PFSK-1 (cell line): ENCODE data around the gene CALB2.

ENCODE experiments used
- FOXP2 ChIP-seq: optimal IDR thresholded peaks from 2 replicates; pipeline ENCODE3; 2011; ENCODE audit warnings: borderline replicate concordance, control low read depth, inconsistent platforms; ENCODE audit not compliant: insufficient read depth; ENCODE audit errors: extremely low read length, extremely low read depth
- POLR2AphosphoS5 ChIP-seq: IDR thresholded peaks from 2 replicates; pipeline ENCODE4 v1.6.1; 2012; ENCODE audit warnings: low read depth, mild to moderate bottlenecking, control low read depth, low read length, moderate library complexity
- SIN3A ChIP-seq: IDR thresholded peaks from 2 replicates; pipeline ENCODE4 v1.6.1; 2012; ENCODE audit warnings: mild to moderate bottlenecking, low read length, moderate library complexity, borderline replicate concordance; ENCODE audit not compliant: insufficient read depth
- TAF1 ChIP-seq: IDR thresholded peaks from 2 replicates; pipeline ENCODE4 v1.6.1; 2012; ENCODE audit warnings: low read length, control low read depth, borderline replicate concordance; ENCODE audit not compliant: insufficient read depth
- TF ChIP-seq, protein P1 (sequence below), 2 experiments: IDR thresholded peaks; 2 replicates each; pipeline versions ENCODE4 v1.6.1 to v1.8.0; 2011 to 2012; ENCODE audit warnings: low read depth in 2 of 2, low read length in 2 of 2, control low read depth in 1 of 2, inconsistent platforms in 1 of 2, mild to moderate bottlenecking in 1 of 2, moderate library complexity in 1 of 2; ENCODE audit not compliant: insufficient read depth in 1 of 2

The CALB2 gene

DNA sequence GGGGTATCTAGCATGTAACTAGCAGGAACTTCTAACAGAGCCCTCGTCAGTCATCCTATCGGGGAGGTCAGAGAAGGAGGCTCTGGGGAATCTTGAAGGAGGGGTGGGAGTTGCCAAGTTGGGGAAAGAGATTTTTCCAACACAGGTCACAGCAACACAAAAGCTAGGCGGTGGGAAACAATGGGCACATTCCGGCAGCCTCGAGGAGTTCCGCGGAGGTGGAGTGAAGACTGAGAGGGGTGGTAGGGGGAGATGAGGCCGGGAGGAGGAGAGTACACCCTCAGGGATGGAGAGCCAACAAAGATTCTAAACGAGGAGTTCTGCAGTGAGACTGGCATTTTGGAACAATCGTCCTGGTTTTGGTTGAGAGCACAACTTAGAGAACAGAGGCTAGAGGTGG is 13.5 kb upstream of the CALB2 start:
- no peak for TF ChIP-seq TAF1
- TF ChIP-seq FOXP2, result no peak
- TF ChIP-seq, protein P1, sequence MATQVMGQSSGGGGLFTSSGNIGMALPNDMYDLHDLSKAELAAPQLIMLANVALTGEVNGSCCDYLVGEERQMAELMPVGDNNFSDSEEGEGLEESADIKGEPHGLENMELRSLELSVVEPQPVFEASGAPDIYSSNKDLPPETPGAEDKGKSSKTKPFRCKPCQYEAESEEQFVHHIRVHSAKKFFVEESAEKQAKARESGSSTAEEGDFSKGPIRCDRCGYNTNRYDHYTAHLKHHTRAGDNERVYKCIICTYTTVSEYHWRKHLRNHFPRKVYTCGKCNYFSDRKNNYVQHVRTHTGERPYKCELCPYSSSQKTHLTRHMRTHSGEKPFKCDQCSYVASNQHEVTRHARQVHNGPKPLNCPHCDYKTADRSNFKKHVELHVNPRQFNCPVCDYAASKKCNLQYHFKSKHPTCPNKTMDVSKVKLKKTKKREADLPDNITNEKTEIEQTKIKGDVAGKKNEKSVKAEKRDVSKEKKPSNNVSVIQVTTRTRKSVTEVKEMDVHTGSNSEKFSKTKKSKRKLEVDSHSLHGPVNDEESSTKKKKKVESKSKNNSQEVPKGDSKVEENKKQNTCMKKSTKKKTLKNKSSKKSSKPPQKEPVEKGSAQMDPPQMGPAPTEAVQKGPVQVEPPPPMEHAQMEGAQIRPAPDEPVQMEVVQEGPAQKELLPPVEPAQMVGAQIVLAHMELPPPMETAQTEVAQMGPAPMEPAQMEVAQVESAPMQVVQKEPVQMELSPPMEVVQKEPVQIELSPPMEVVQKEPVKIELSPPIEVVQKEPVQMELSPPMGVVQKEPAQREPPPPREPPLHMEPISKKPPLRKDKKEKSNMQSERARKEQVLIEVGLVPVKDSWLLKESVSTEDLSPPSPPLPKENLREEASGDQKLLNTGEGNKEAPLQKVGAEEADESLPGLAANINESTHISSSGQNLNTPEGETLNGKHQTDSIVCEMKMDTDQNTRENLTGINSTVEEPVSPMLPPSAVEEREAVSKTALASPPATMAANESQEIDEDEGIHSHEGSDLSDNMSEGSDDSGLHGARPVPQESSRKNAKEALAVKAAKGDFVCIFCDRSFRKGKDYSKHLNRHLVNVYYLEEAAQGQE (IDR thresholded peaks at IDR 0.05; ENCODE audit: insufficient read depth in 1 of 2, low read depth in 2 of 2, low read length in 2 of 2), result no peak
- TF ChIP-seq SIN3A, result no peak
- no peak for TF ChIP-seq POLR2AphosphoS5

DNA sequence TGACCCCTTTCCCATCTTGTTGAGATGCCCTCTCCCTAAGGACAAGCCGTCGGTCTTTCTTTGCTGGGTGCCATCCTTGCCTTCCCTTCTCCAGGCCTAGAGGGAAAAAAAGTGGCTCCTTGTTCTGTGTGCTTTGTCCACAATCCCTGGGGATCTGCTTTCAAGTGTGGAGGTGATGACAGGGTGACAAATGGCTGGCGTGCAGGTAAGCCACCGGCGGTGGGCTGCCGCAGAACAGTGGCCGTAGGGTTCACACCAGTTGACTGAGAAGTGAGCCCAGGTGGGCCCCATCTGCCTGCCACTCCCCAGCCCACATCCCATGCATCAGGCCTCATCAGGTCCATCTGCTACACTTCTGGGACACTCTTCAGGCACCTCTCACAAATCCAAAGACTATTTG is 11.4 kb upstream of the CALB2 start:
- no peak for TF ChIP-seq TAF1
- TF ChIP-seq FOXP2, result no peak
- TF ChIP-seq, protein P1 (IDR thresholded peaks at IDR 0.05; ENCODE audit: insufficient read depth in 1 of 2, low read depth in 2 of 2, low read length in 2 of 2), result no peak
- no peak for TF ChIP-seq POLR2AphosphoS5
- TF ChIP-seq SIN3A, result no peak

DNA sequence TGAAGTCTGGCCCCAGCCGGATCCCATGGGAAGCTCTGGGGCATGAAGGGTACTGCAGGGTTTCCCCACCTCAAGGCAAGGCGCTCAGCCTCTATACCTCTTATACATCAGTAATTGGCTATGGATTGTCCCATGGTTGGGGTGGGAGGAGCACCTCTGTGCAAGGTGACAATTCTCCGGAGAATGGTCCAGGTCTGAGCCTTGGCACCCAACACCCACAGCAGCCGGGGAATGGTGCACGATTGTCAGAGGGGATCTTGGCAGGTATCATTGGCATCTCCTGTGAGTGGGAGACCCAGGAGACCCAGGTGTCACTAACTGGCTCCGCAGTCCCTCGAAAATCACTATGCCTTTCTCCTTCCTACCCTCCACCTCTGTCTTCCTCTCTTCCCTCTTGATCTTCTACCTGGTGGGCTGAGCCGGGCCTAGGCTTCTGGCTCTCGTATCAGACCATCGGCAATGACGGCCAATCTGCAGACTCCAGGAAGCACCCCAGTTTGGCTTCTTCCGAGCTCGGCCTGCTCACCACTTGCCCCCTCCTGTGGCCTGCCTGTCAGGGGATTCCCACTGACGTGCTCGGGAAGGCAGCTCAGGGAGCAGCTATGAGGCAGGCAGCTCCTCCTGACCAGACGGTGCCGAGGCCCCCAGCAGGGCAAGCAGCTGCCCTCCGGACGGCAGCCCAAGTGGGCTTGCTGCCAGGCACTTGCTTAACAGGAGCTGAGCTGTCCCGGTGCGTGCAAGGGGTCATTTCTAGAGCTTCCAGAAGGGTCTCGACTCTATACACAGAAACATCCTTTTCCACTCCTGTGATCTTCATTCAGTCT is 10.0 kb upstream of the CALB2 start:
- TF ChIP-seq SIN3A (no peak), TAF1 (no peak), POLR2AphosphoS5 (no peak)

DNA sequence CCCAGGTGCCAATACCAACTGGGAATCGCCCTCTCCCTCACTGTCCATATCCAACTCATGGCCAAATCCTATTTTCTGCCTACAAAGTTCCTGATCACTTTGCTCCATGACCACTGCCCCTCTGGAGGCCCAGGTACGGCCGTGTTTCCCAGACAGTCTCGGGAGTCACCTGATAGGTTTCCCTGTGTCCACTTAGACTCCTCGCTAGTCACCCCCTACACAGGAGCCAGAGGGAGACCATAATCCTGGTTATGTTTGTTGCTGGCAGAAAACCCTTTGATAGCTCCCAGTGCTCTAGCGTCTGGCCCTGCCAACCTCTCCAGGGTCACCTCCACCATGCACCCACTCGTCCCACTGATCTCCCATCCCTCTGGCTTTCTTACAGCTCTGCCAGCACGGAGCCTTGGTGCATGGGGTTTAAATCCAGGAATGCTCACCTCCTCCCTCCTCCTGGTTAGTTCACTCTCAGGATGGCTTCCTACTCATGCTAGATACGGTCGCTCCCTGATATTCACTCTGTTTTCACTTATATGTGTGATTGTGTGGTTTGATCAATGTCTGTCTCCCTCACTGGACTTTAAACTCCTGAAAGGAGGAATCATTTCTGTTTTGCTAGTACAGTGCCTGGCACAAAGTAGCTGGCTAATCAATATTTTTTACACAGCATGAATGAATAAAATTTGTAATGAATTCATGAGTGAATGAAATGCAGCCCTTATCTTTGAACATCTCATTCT is 7.5 kb upstream of the CALB2 start:
- TF ChIP-seq, protein P1 (IDR thresholded peaks at IDR 0.05; ENCODE audit: insufficient read depth in 1 of 2, low read depth in 2 of 2, low read length in 2 of 2), result no peak
- TF ChIP-seq TAF1 (no peak), POLR2AphosphoS5 (no peak), FOXP2 (no peak), SIN3A (no peak)

DNA sequence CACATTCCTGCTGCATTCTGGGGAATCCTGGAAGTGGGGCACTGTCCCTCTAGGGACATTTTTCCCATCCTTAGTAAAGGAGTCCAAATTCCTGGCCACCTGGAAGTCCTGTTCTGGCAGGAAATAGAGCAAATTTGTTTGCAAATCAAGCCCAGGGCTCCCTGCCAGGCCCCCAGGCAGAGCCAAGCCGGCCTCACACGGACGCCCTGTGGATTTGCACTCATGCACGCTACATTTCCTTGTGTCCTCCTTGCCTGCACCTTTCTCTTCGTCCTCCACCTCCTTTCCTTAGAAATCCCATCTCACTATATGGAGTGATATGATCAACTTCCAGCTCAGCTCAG is 7.0 kb upstream of the CALB2 start:
- TF ChIP-seq, protein P1 (IDR thresholded peaks at IDR 0.05; ENCODE audit: insufficient read depth in 1 of 2, low read depth in 2 of 2, low read length in 2 of 2), result 0 out of 4 replicates have a peak, but pooled peaks of 1 of the 2 experiments have one; percentile 22
- TF ChIP-seq TAF1, result no peak
- no peak for TF ChIP-seq POLR2AphosphoS5
- TF ChIP-seq SIN3A, result no peak
- TF ChIP-seq FOXP2, result no peak
